Endodermal cell (in vitro differentiated cells): ENCODE measurements around the gene SETD1B. TPM values are rescaled to one million over a fixed set of nuclear protein-coding genes. Genes with fewer than 3 reads are reported as not detected.

Experiments used
- DNase-seq: peaks from one replicate; pipeline ENCODE4 v3.0.0-alpha.2; 2017
- H3K27ac ChIP-seq: 2 replicates; pipeline ENCODE4 v1.5.1; 2013; ENCODE audit warnings: mild to moderate bottlenecking, low read depth, low read length, moderate library complexity
- H3K27me3 ChIP-seq: 2 replicates; pipeline ENCODE4 v1.6.1; 2013; ENCODE audit warnings: mild to moderate bottlenecking, low read length, moderate library complexity; ENCODE audit not compliant: insufficient read depth, control insufficient read depth, poor library complexity, severe bottlenecking
- H3K36me3 ChIP-seq: 2 replicates; pipeline ENCODE4 v1.7.0; 2013; ENCODE audit warnings: mild to moderate bottlenecking, low read length, moderate library complexity; ENCODE audit not compliant: control insufficient read depth, insufficient read depth
- H3K4me1 ChIP-seq: one replicate; pipeline ENCODE4 v1.7.0; 2013; ENCODE audit warnings: low read length; ENCODE audit not compliant: control insufficient read depth, insufficient read depth
- H3K4me3 ChIP-seq: 2 replicates; pipeline ENCODE4 v1.5.1; 2013; ENCODE audit warnings: mild to moderate bottlenecking, low read length, moderate library complexity
- H3K9ac ChIP-seq: 2 replicates; pipeline ENCODE4 v1.6.1; 2013; ENCODE audit warnings: mild to moderate bottlenecking, low read length, moderate library complexity; ENCODE audit not compliant: poor library complexity, severe bottlenecking; ENCODE audit errors: extremely low read depth
- H3K9me3 ChIP-seq: 2 replicates; pipeline ENCODE4 v1.6.1; 2013; ENCODE audit warnings: mild to moderate bottlenecking, low read length, moderate library complexity; ENCODE audit not compliant: control insufficient read depth
- H3K27ac Mint-ChIP-seq: 2 replicates; pipeline ENCODE4 v1.8.0; 2020; ENCODE audit warnings: mixed read lengths
- H3K27me3 Mint-ChIP-seq: 2 replicates; pipeline ENCODE4 v1.8.0; 2021; ENCODE audit warnings: mild to moderate bottlenecking, mixed read lengths; ENCODE audit not compliant: insufficient read depth
- H3K36me3 Mint-ChIP-seq: 2 replicates; pipeline ENCODE4 v1.8.0; 2020; ENCODE audit warnings: low read depth, mixed read lengths
- H3K4me1 Mint-ChIP-seq: 2 replicates; pipeline ENCODE4 v1.8.0; 2020; ENCODE audit warnings: mixed read lengths
- H3K4me3 Mint-ChIP-seq: 2 replicates; pipeline ENCODE4 v1.8.0; 2020; ENCODE audit warnings: mild to moderate bottlenecking, moderate library complexity, mixed read lengths
- H3K9me3 Mint-ChIP-seq: 2 replicates; pipeline ENCODE4 v1.8.0; 2020; ENCODE audit warnings: mild to moderate bottlenecking, mixed read lengths
- WGBS, 2 experiments: methylation state at CpG; one replicate each; pipeline versions ENCODE4 v1.1.5 to v1.1.7; 2013; ENCODE audit warnings: missing lambda C conversion rate in 2 of 2, mixed read lengths in 1 of 2; ENCODE audit not compliant: insufficient coverage in 1 of 2, insufficient read length in 1 of 2; 5-methylcytosine and 5-hydroxymethylcytosine counted together
- total RNA-seq, 2 donors: library from RNA; stranded (reverse); fragmentation: NEBNext Ultra II Directional in 1 of 2; extraction: Animal tissue kit (Norgen Biotek cat#: 25700) in 1 of 2; gene quantifications; 2 replicates in 1 of 2; 3 replicates in 1 of 2; pipeline ENCODE4 v1.2.1, GENCODE V29; 2021
- TF ChIP-seq, protein P1 (sequence below): fragments of 200-600 bp; sonication (generic); conservative IDR thresholded peaks from 2 replicates; pipeline ENCODE4 v1.5.0; 2021; ENCODE audit warnings: antibody characterized with exemption, mild to moderate bottlenecking

Gene SETD1B
- total RNA-seq, 2 donors from 2014 or later = 30.7 to 32.6 TPM

DNA sequence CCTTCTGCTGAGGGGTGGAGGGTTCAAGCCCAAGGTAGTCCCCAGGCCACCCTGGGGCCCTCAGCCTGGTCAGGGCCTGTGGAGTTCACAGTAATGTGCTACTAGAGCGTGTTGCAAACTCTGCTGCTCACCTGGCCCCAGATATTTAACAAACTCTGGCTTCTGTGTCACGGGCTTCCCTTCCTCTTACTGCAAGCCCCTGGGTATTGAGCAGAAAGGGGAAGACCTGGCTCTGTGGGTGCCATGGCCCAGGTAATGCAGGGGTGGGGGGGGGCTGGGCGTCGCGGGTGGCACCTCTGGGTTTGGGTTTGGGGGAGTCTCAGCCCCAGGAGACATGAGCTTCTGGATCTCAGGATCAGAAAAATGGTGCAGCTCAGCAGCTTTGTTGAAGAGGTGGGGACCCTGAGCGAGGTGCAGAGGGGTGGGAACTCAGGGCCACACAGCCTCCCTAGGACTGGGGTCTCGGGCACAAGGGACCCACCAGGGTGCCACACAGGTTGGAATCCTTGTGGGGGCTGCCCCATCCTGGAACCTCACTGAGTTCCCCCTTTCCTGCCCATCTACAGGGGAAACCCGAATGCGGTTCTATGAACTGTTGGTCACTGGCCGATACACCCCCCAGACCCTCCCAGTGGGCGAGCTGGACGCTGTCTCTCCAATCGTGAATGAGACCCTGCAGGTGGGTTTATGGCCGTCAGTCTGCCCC, 4.0 kb downstream of the SETD1B start:
- Histone ChIP-seq H3K9ac (no peak overlapping the region), H3K27me3 (no peaks in the 10 kb centered on the region), H3K36me3 (peaks cover 29% of the 10 kb centered on the region), H3K4me1 (peaks cover 4% of the 10 kb centered on the region), H3K4me3 (peak overlapping the region; percentile 87), H3K9me3 (no peaks in the 10 kb centered on the region), H3K27ac (no peak overlapping the region)
- H3K36me3 Mint-ChIP-seq = peaks cover 27% of the 10 kb centered on the region
- H3K4me1 Mint-ChIP-seq = peaks cover 24% of the 10 kb centered on the region
- H3K27ac Mint-ChIP-seq = no peak overlapping the region
- no peaks in the 10 kb centered on the region for H3K9me3 Mint-ChIP-seq
- DNase-seq = no peak
- TF ChIP-seq, protein P1, sequence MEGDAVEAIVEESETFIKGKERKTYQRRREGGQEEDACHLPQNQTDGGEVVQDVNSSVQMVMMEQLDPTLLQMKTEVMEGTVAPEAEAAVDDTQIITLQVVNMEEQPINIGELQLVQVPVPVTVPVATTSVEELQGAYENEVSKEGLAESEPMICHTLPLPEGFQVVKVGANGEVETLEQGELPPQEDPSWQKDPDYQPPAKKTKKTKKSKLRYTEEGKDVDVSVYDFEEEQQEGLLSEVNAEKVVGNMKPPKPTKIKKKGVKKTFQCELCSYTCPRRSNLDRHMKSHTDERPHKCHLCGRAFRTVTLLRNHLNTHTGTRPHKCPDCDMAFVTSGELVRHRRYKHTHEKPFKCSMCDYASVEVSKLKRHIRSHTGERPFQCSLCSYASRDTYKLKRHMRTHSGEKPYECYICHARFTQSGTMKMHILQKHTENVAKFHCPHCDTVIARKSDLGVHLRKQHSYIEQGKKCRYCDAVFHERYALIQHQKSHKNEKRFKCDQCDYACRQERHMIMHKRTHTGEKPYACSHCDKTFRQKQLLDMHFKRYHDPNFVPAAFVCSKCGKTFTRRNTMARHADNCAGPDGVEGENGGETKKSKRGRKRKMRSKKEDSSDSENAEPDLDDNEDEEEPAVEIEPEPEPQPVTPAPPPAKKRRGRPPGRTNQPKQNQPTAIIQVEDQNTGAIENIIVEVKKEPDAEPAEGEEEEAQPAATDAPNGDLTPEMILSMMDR = no peak
- no peaks in the 10 kb centered on the region for H3K27me3 Mint-ChIP-seq
- WGBS, 2 experiments = 86 to 96% methylated on average over 10 to 14 of the region's 14 CpGs
- peak overlapping the region; percentile 91 for H3K4me3 Mint-ChIP-seq

DNA sequence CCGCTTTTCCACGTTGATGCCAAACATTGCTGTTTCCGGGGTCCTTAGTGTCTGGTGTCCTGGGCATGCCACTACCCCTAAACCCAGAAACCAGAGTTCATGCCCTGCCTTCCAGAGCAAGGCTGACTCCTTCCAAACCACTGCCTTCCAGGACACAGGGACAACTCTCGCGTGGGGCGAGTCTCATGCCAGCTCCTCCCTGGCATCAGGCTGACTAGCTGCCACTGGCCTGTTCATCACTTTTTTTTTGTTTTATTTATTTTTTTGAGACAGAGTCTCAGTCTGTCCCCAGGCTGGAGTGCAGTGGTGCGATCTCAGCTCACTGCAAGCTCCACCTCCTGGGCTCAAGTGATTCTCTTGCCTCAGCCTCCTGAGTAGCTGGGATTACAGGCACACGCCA, 4.8 kb downstream of the SETD1B start:
- no peak overlapping the region for H3K27ac ChIP-seq
- no peak for DNase-seq
- H3K4me1 ChIP-seq = peaks cover 4% of the 10 kb centered on the region
- TF ChIP-seq, protein P1 = no peak
- H3K9me3 ChIP-seq = no peaks in the 10 kb centered on the region
- Mint-ChIP-seq H3K4me3 (no peak overlapping the region), H3K4me1 (peaks cover 30% of the 10 kb centered on the region), H3K36me3 (peaks cover 32% of the 10 kb centered on the region), H3K27ac (no peak overlapping the region), H3K27me3 (no peaks in the 10 kb centered on the region), H3K9me3 (no peaks in the 10 kb centered on the region)
- peaks cover 36% of the 10 kb centered on the region for H3K36me3 ChIP-seq
- H3K9ac ChIP-seq = no peak overlapping the region
- no peaks in the 10 kb centered on the region for H3K27me3 ChIP-seq
- H3K4me3 ChIP-seq = no peak overlapping the region
- 95 to 97% methylated on average over 4 to 8 of the region's 8 CpGs for WGBS, 2 experiments

DNA sequence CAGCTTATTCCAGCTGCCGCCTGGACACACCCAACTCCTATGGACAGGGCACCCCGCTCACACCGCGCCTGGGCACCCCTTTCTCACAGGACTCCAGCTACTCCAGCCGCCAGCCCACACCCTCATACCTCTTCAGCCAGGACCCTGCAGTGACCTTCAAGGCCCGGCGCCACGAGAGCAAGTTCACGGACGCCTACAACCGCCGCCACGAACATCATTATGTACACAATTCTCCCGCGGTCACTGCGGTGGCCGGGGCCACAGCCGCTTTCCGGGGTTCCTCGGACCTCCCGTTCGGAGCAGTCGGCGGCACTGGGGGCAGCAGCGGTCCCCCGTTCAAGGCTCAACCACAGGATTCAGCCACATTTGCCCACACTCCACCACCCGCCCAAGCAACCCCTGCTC, 5.9 kb downstream of the SETD1B start:
- peaks cover 30% of the 10 kb centered on the region for H3K4me1 Mint-ChIP-seq
- H3K9me3 Mint-ChIP-seq = no peaks in the 10 kb centered on the region
- DNase-seq = no peak
- Histone ChIP-seq H3K4me1 (peaks cover 4% of the 10 kb centered on the region), H3K27ac (no peak overlapping the region), H3K27me3 (no peaks in the 10 kb centered on the region), H3K36me3 (peaks cover 44% of the 10 kb centered on the region), H3K9me3 (no peaks in the 10 kb centered on the region), H3K4me3 (no peak overlapping the region), H3K9ac (no peak overlapping the region)
- H3K4me3 Mint-ChIP-seq = no peak overlapping the region
- 96 to 99% methylated on average over 20 to 27 of the region's 27 CpGs for WGBS, 2 experiments
- H3K36me3 Mint-ChIP-seq = peaks cover 36% of the 10 kb centered on the region
- H3K27me3 Mint-ChIP-seq = no peaks in the 10 kb centered on the region
- H3K27ac Mint-ChIP-seq = no peak overlapping the region
- TF ChIP-seq, protein P1 = no peak
